GM06990 (cell line): ENCODE results near the gene DOCK11.
"Not testable (repeated sequence)": the region's sequence is repeated elsewhere in the genome, so short reads cannot be mapped to it uniquely, and the experiment has no call there.

Experiments
- DNase-seq: peaks from one replicate; pipeline ENCODE4 v3.0.0-alpha.2; 2011; ENCODE audit not compliant: insufficient read length; ENCODE audit errors: extremely low read depth
- H3K27me3 ChIP-seq: replicated peaks from 2 replicates; pipeline ENCODE4 v1.6.0; 2011; ENCODE audit warnings: low read length; ENCODE audit not compliant: control insufficient read depth, insufficient read depth
- H3K36me3 ChIP-seq: 2 replicates; pipeline ENCODE4 v1.5.1; 2011; ENCODE audit warnings: low read length; ENCODE audit not compliant: control insufficient read depth, insufficient read depth
- H3K4me3 ChIP-seq: replicated peaks from 2 replicates; pipeline ENCODE4 v1.5.1; 2011; ENCODE audit warnings: low read depth, mild to moderate bottlenecking, control low read depth, low read length
- CTCF ChIP-seq: IDR thresholded peaks from 2 replicates; pipeline ENCODE4 v1.5.1; 2011; ENCODE audit warnings: low read length, control low read depth, mild to moderate bottlenecking, inconsistent platforms; ENCODE audit not compliant: insufficient read depth, poor library complexity, severe bottlenecking

The DOCK11 gene

GRCh38 chrX:118569676-118570075 lies 74.1 kb downstream of the DOCK11 start:
- H3K27me3 ChIP-seq = no peaks in the 10 kb centered on the region
- no peak for DNase-seq
- no peak for TF ChIP-seq CTCF
- H3K4me3 ChIP-seq = no peak overlapping the region
- H3K36me3 ChIP-seq = no peaks in the 10 kb centered on the region; the same call in 1 of the 2 replicates

GRCh38 chrX:118570209-118570608 lies 74.6 kb downstream of the DOCK11 start:
- no peaks in the 10 kb centered on the region; the same call in 1 of the 2 replicates for H3K36me3 ChIP-seq
- no peak overlapping the region for H3K4me3 ChIP-seq
- H3K27me3 ChIP-seq = no peaks in the 10 kb centered on the region
- no peak for DNase-seq
- TF ChIP-seq CTCF = no peak

- H3K36me3 ChIP-seq = no peaks in the 10 kb centered on the region; the same call in 1 of the 2 replicates
- no peaks in the 10 kb centered on the region for H3K27me3 ChIP-seq
- no peak for DNase-seq
- TF ChIP-seq CTCF = no peak
- H3K4me3 ChIP-seq = no peak overlapping the region
Measured at GRCh38 chrX:118571836-118572235, 76.2 kb downstream of the DOCK11 start.

GRCh38 chrX:118574666-118575065 lies 79.1 kb downstream of the DOCK11 start:
- no peak overlapping the region for H3K4me3 ChIP-seq
- H3K27me3 ChIP-seq = no peaks in the 10 kb centered on the region
- no peak for TF ChIP-seq CTCF
- H3K36me3 ChIP-seq = peaks cover 1% of the 10 kb centered on the region; the same call in 1 of the 2 replicates
- DNase-seq = no peak

- no peak for DNase-seq
- peaks cover 1% of the 10 kb centered on the region; the same call in 1 of the 2 replicates for H3K36me3 ChIP-seq
- no peaks in the 10 kb centered on the region for H3K27me3 ChIP-seq
- H3K4me3 ChIP-seq = no peak overlapping the region
- no peak for TF ChIP-seq CTCF
Measured at GRCh38 chrX:118577041-118577440, 81.4 kb downstream of the DOCK11 start.

GRCh38 chrX:118579417-118579816 lies 83.8 kb downstream of the DOCK11 start:
- TF ChIP-seq CTCF = no peak
- Histone ChIP-seq H3K27me3 (no peaks in the 10 kb centered on the region), H3K36me3 (peaks cover 1% of the 10 kb centered on the region; the same call in 1 of the 2 replicates), H3K4me3 (no peak overlapping the region)
- DNase-seq = no peak

- H3K36me3 ChIP-seq = not testable (repeated sequence)
Measured at GRCh38 chrX:118582926-118583325, 87.3 kb downstream of the DOCK11 start.

More at GRCh38 chrX:118582926-118583325, 87.3 kb downstream of the DOCK11 start:
- not testable (repeated sequence) for DNase-seq, H3K27me3 ChIP-seq, H3K4me3 ChIP-seq
